Measurements from ENCODE around the gene ZSWIM7. TPM values are rescaled to one million over a fixed set of nuclear protein-coding genes. Genes with fewer than 3 reads are reported as not detected.

The ZSWIM7 gene
- total and polyA plus RNA-seq, 4 donors, result 17.9 to 39.1 (median 28.5) TPM

DNA sequence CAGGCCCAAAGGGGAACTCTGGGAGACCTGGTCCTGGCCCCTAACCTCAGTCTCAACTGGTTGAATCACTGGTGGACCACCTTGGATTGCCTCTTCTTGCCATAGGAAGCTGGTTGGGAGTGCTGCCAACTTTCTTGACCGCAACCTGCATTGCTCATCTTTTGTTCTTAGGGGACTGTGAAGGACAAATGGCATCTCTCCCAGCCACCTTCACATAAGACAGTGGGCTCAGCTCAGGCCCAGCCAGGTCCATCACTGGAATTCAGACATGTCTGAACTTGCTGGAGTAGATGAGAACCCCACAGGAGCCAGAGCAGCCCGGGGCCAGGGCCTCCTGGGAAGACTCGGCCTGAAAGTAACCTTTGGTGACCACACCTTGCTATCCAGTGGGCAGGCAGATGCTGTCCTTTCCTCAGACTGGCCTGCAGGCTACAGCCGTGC is 35.8 kb downstream of the ZSWIM7 start:
- Histone ChIP-seq H3K4me3 (no peak overlapping the region), H3K9me3 (ENCODE audit: control insufficient read depth in 4 of 4, insufficient read depth in 3 of 4, low read length in 3 of 4) (no peaks in the 10 kb centered on the region), H3K27ac (ENCODE audit: low read depth in 1 of 2, low read length in 1 of 2) (no peak overlapping the region), H3K4me1 (ENCODE audit: control insufficient read depth in 5 of 5, insufficient read depth in 5 of 5, low read length in 5 of 5) (peaks cover 0 to 16% (median 8%) of the 10 kb centered on the region in 5 donors), H3K9ac (ENCODE audit: insufficient read depth in 1 of 2, low read length in 2 of 2) (no peak overlapping the region), H3K36me3 (ENCODE audit: control insufficient read depth in 4 of 4, insufficient read depth in 4 of 4, low read length in 4 of 4) (no peaks in the 10 kb centered on the region), H3K27me3 (ENCODE audit: control insufficient read depth in 3 of 3, insufficient read depth in 3 of 3, low read length in 2 of 3) (no peaks in the 10 kb centered on the region)
- TF ChIP-seq, protein P1, sequence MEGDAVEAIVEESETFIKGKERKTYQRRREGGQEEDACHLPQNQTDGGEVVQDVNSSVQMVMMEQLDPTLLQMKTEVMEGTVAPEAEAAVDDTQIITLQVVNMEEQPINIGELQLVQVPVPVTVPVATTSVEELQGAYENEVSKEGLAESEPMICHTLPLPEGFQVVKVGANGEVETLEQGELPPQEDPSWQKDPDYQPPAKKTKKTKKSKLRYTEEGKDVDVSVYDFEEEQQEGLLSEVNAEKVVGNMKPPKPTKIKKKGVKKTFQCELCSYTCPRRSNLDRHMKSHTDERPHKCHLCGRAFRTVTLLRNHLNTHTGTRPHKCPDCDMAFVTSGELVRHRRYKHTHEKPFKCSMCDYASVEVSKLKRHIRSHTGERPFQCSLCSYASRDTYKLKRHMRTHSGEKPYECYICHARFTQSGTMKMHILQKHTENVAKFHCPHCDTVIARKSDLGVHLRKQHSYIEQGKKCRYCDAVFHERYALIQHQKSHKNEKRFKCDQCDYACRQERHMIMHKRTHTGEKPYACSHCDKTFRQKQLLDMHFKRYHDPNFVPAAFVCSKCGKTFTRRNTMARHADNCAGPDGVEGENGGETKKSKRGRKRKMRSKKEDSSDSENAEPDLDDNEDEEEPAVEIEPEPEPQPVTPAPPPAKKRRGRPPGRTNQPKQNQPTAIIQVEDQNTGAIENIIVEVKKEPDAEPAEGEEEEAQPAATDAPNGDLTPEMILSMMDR (IDR thresholded peaks at IDR 0.05; ENCODE audit: control extremely low read depth, extremely low read depth), result no peak
- WGBS, 2 donors, result 87 to 90% methylated on average over 4 of the region's 4 CpGs
- ATAC-seq (ENCODE audit: insufficient read depth, low FRiP score), result no peak
- DNase-seq, result no peak

DNA sequence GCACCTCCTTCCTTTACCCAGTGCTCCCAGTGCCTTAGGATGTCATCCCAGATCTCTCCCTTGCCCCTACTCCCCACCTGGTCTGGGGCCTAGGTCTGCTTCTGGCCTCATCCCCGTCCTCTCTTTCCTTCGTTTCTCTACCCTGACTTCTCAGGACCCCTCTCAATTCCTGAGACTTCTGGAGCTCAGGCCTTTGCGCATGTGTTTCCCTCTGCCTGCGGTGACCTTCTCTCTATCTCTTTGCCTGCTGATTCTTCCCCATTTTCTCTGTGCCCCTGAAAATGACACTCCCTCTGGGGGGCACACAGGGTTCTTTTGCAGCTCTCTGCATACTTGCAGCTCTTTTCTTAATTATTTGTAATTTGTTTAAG is 41.0 kb downstream of the ZSWIM7 start:
- H3K4me3 ChIP-seq, result no peak overlapping the region
- TF ChIP-seq, protein P1 (IDR thresholded peaks at IDR 0.05; ENCODE audit: control extremely low read depth, extremely low read depth), result no peak
- H3K9ac ChIP-seq (ENCODE audit: insufficient read depth in 1 of 2, low read length in 2 of 2), result no peak overlapping the region
- ATAC-seq (ENCODE audit: insufficient read depth, low FRiP score) (no peak), DNase-seq (no peak)
- 67 to 81% methylated on average over 4 of the region's 4 CpGs for WGBS, 2 donors
- H3K9me3 ChIP-seq (ENCODE audit: control insufficient read depth in 4 of 4, insufficient read depth in 3 of 4, low read length in 3 of 4), result no peaks in the 10 kb centered on the region
- peak overlapping the region in 1 of 2 donors; percentile 70 for H3K27ac ChIP-seq (ENCODE audit: low read depth in 1 of 2, low read length in 1 of 2)
- no peaks in the 10 kb centered on the region for H3K27me3 ChIP-seq (ENCODE audit: control insufficient read depth in 3 of 3, insufficient read depth in 3 of 3, low read length in 2 of 3)
- peaks cover 0 to 2% (median 0%) of the 10 kb centered on the region in 5 donors for H3K4me1 ChIP-seq (ENCODE audit: control insufficient read depth in 5 of 5, insufficient read depth in 5 of 5, low read length in 5 of 5)
- no peaks in the 10 kb centered on the region for H3K36me3 ChIP-seq (ENCODE audit: control insufficient read depth in 4 of 4, insufficient read depth in 4 of 4, low read length in 4 of 4)

DNA sequence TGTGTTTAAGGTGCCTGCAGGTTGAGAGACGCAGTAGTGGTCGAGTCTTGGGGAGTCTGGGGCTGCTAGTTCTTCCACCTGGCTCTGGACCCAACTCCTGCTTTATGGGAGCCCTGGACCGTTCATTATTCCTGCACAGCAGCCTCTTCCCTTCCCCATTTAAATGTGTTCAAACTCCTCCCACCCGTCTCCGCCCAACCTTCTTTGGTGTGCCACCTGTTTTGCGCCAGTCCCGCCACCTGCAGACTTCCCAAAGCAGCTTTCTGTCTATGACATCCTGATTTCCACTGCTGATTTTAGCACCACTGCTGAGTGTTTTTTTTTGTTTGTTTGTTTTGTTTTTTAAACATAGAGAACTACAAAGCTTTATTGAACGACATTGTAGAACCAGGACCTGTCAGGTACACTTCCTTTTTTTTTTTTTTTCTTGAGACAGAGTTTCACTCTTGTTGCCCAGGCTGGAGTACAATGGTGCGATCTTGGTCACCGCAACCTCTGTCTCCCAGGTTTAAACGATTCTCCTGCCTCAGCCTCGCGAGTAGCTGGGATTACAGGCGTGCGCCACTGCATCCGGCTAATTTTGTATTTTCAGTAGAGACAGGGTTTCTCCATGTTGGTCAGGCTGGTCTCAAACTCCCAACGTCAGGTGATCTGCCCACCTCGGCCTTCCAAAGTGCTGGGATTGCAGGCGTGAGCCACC is 41.7 kb downstream of the ZSWIM7 start:
- Histone ChIP-seq H3K36me3 (ENCODE audit: control insufficient read depth in 4 of 4, insufficient read depth in 4 of 4, low read length in 4 of 4) (no peaks in the 10 kb centered on the region), H3K4me1 (ENCODE audit: control insufficient read depth in 5 of 5, insufficient read depth in 5 of 5, low read length in 5 of 5) (peaks cover 0 to 2% (median 0%) of the 10 kb centered on the region in 5 donors), H3K27me3 (ENCODE audit: control insufficient read depth in 3 of 3, insufficient read depth in 3 of 3, low read length in 2 of 3) (no peaks in the 10 kb centered on the region), H3K9ac (ENCODE audit: insufficient read depth in 1 of 2, low read length in 2 of 2) (no peak overlapping the region), H3K4me3 (no peak overlapping the region), H3K9me3 (ENCODE audit: control insufficient read depth in 4 of 4, insufficient read depth in 3 of 4, low read length in 3 of 4) (no peaks in the 10 kb centered on the region), H3K27ac (ENCODE audit: low read depth in 1 of 2, low read length in 1 of 2) (no peak overlapping the region)
- 93 to 97% methylated on average over 17 to 18 of the region's 19 CpGs for WGBS, 2 donors
- TF ChIP-seq, protein P1 (IDR thresholded peaks at IDR 0.05; ENCODE audit: control extremely low read depth, extremely low read depth), result no peak
- no peak for ATAC-seq (ENCODE audit: insufficient read depth, low FRiP score)
- DNase-seq, result no peak
